Ovary (tissue), 3 donors: ENCODE results near the gene TMEM18.

ENCODE experiments used
- POLR2A ChIP-seq: fragments of 450-650 bp; IDR thresholded peaks from one replicate; pipeline ENCODE4 v1.6.1; 2017; ENCODE audit warnings: antibody characterized with exemption, mild to moderate bottlenecking, moderate library complexity
- TF ChIP-seq, protein P1 (sequence below), 3 donors: fragments of 450-650 bp in 2 of 3; fragments of 200-600 bp in 1 of 3; IDR thresholded peaks; one replicate each; pipeline versions ENCODE4 v1.5.1 to v1.8.0; 2016 to 2022; ENCODE audit warnings: antibody characterized with exemption in 3 of 3, mild to moderate bottlenecking in 1 of 3
- donor health status: DM: no; HTN: no; CAD: no.

- TF ChIP-seq POLR2A = no peak
- TF ChIP-seq, protein P1, sequence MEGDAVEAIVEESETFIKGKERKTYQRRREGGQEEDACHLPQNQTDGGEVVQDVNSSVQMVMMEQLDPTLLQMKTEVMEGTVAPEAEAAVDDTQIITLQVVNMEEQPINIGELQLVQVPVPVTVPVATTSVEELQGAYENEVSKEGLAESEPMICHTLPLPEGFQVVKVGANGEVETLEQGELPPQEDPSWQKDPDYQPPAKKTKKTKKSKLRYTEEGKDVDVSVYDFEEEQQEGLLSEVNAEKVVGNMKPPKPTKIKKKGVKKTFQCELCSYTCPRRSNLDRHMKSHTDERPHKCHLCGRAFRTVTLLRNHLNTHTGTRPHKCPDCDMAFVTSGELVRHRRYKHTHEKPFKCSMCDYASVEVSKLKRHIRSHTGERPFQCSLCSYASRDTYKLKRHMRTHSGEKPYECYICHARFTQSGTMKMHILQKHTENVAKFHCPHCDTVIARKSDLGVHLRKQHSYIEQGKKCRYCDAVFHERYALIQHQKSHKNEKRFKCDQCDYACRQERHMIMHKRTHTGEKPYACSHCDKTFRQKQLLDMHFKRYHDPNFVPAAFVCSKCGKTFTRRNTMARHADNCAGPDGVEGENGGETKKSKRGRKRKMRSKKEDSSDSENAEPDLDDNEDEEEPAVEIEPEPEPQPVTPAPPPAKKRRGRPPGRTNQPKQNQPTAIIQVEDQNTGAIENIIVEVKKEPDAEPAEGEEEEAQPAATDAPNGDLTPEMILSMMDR (IDR thresholded peaks at IDR 0.05) = no peak
Observed at GRCh38 chr2:633371-633770, 43.8 kb downstream of the TMEM18 start.
